ENCODE measurements around the gene ABHD8.

Gene ABHD8

GRCh38 chr19:17303167-17303939 lies at the start of gene ABHD8:
TSS of gene ABHD8 (minus strand) at chr19:17303425. CDS start at chr19:17301616, 1,809 bp downstream.
- Mint-ChIP-seq H3K27me3 (no peaks in the 10 kb centered on the region), H3K4me3 (peak within 1 kb of the TSS; percentile 78), H3K27ac (peak within 1 kb of the TSS; percentile 54), H3K36me3 (ENCODE audit: low read depth) (peaks cover 44% of the 10 kb centered on the region), H3K4me1 (ENCODE audit: low read depth) (peaks cover 46% of the 10 kb centered on the region), H3K9me3 (no peaks in the 10 kb centered on the region)
- intact Hi-C loops (cut with micrococcal nuclease) = no loop called here

- Mint-ChIP-seq H3K9me3 (no peaks in the 10 kb centered on the region), H3K4me1 (ENCODE audit: low read depth) (peaks cover 24% of the 10 kb centered on the region), H3K27ac (no peak overlapping the region), H3K36me3 (ENCODE audit: low read depth) (no peaks in the 10 kb centered on the region), H3K4me3 (no peak overlapping the region), H3K27me3 (peaks cover 50% of the 10 kb centered on the region)
- intact Hi-C loops (cut with micrococcal nuclease) = no loop called here
These were observed 49.5 kb upstream of the ABHD8 start for GRCh38 chr19:17352608-17353280.

GRCh38 chr19:17351815-17352435 lies 48.7 kb upstream of the ABHD8 start:
- intact Hi-C loops (cut with micrococcal nuclease) = no loop called here
- H3K27ac Mint-ChIP-seq = no peak overlapping the region
- H3K36me3 Mint-ChIP-seq (ENCODE audit: low read depth) = no peaks in the 10 kb centered on the region
- H3K9me3 Mint-ChIP-seq = no peaks in the 10 kb centered on the region
- no peak overlapping the region for H3K4me3 Mint-ChIP-seq
- peaks cover 32% of the 10 kb centered on the region for H3K4me1 Mint-ChIP-seq (ENCODE audit: low read depth)
- peaks cover 56% of the 10 kb centered on the region for H3K27me3 Mint-ChIP-seq

- H3K4me1 Mint-ChIP-seq (ENCODE audit: low read depth) = peaks cover 43% of the 10 kb centered on the region
- H3K27me3 Mint-ChIP-seq = peaks cover 58% of the 10 kb centered on the region
- intact Hi-C loops (cut with micrococcal nuclease) = loop anchor here (5.0 kb wide), 1 partner anchor 119 kb away; no protein-coding TSS in a partner anchor
These were observed 45.5 kb upstream of the ABHD8 start for GRCh38 chr19:17348700-17349099.

GRCh38 chr19:17347877-17348276 lies 44.7 kb upstream of the ABHD8 start:
- peaks cover 50% of the 10 kb centered on the region for H3K27me3 Mint-ChIP-seq

More at GRCh38 chr19:17348700-17349099, 45.5 kb upstream of the ABHD8 start:
- Mint-ChIP-seq H3K9me3 (no peaks in the 10 kb centered on the region), H3K27ac (no peak overlapping the region), H3K36me3 (ENCODE audit: low read depth) (no peaks in the 10 kb centered on the region), H3K4me3 (no peak overlapping the region)

GRCh38 chr19:17347361-17347760 lies 44.1 kb upstream of the ABHD8 start:
- peak overlapping the region; percentile 21 for H3K27ac Mint-ChIP-seq
- no peaks in the 10 kb centered on the region for H3K9me3 Mint-ChIP-seq
- peaks cover 48% of the 10 kb centered on the region for H3K27me3 Mint-ChIP-seq
- H3K4me3 Mint-ChIP-seq = no peak overlapping the region
- peaks cover 7% of the 10 kb centered on the region for H3K36me3 Mint-ChIP-seq (ENCODE audit: low read depth)
- intact Hi-C loops (cut with micrococcal nuclease) = loop anchor here (5.0 kb wide), 1 partner anchor 120 kb away; no protein-coding TSS in a partner anchor
- peaks cover 34% of the 10 kb centered on the region for H3K4me1 Mint-ChIP-seq (ENCODE audit: low read depth)

More at GRCh38 chr19:17347877-17348276, 44.7 kb upstream of the ABHD8 start:
- Mint-ChIP-seq H3K4me3 (no peak overlapping the region), H3K36me3 (ENCODE audit: low read depth) (peaks cover 2% of the 10 kb centered on the region), H3K27ac (peak overlapping the region; percentile 21), H3K4me1 (ENCODE audit: low read depth) (peaks cover 37% of the 10 kb centered on the region), H3K9me3 (no peaks in the 10 kb centered on the region)
- intact Hi-C loops (cut with micrococcal nuclease) = loop anchor here (5.0 kb wide), 1 partner anchor 119 kb away; no protein-coding TSS in a partner anchor

- H3K27me3 Mint-ChIP-seq = peaks cover 39% of the 10 kb centered on the region
- H3K4me1 Mint-ChIP-seq (ENCODE audit: low read depth) = peaks cover 27% of the 10 kb centered on the region
- H3K36me3 Mint-ChIP-seq (ENCODE audit: low read depth) = peaks cover 19% of the 10 kb centered on the region
- no peak overlapping the region for H3K27ac Mint-ChIP-seq
- no peaks in the 10 kb centered on the region for H3K9me3 Mint-ChIP-seq
- H3K4me3 Mint-ChIP-seq = no peak overlapping the region
- intact Hi-C loops (cut with micrococcal nuclease) = loop anchor here (1.0 to 5.0 kb wide), 2 partner anchors 40 to 121 kb away; no protein-coding TSS in a partner anchor
These were observed 43.0 kb upstream of the ABHD8 start for GRCh38 chr19:17346109-17346671.

- peaks cover 3% of the 10 kb centered on the region for H3K27me3 Mint-ChIP-seq
- H3K36me3 Mint-ChIP-seq (ENCODE audit: low read depth) = peaks cover 58% of the 10 kb centered on the region
- H3K27ac Mint-ChIP-seq = no peak overlapping the region
- H3K4me3 Mint-ChIP-seq = no peak overlapping the region
- intact Hi-C loops (cut with micrococcal nuclease) = no loop called here
- H3K9me3 Mint-ChIP-seq = no peaks in the 10 kb centered on the region
- H3K4me1 Mint-ChIP-seq (ENCODE audit: low read depth) = peaks cover 40% of the 10 kb centered on the region
These were observed 38.6 kb upstream of the ABHD8 start for GRCh38 chr19:17341845-17342244.

GRCh38 chr19:17341386-17341785 lies 38.2 kb upstream of the ABHD8 start:
- peaks cover 41% of the 10 kb centered on the region for H3K4me1 Mint-ChIP-seq (ENCODE audit: low read depth)
- H3K27ac Mint-ChIP-seq = no peak overlapping the region
- H3K9me3 Mint-ChIP-seq = no peaks in the 10 kb centered on the region
- H3K4me3 Mint-ChIP-seq = no peak overlapping the region
- peaks cover 2% of the 10 kb centered on the region for H3K27me3 Mint-ChIP-seq
- intact Hi-C loops (cut with micrococcal nuclease) = no loop called here
- peaks cover 63% of the 10 kb centered on the region for H3K36me3 Mint-ChIP-seq (ENCODE audit: low read depth)

- intact Hi-C loops (cut with micrococcal nuclease) = no loop called here
- H3K36me3 Mint-ChIP-seq (ENCODE audit: low read depth) = peaks cover 64% of the 10 kb centered on the region
- no peak overlapping the region for H3K27ac Mint-ChIP-seq
- peaks cover 41% of the 10 kb centered on the region for H3K4me1 Mint-ChIP-seq (ENCODE audit: low read depth)
- no peaks in the 10 kb centered on the region for H3K9me3 Mint-ChIP-seq
- H3K27me3 Mint-ChIP-seq = no peaks in the 10 kb centered on the region
- no peak overlapping the region for H3K4me3 Mint-ChIP-seq
These were observed 37.7 kb upstream of the ABHD8 start for GRCh38 chr19:17340871-17341357.

- H3K4me3 Mint-ChIP-seq = no peak overlapping the region
- intact Hi-C loops (cut with micrococcal nuclease) = no loop called here
- no peak overlapping the region for H3K27ac Mint-ChIP-seq
- H3K27me3 Mint-ChIP-seq = no peaks in the 10 kb centered on the region
- H3K36me3 Mint-ChIP-seq (ENCODE audit: low read depth) = peaks cover 64% of the 10 kb centered on the region
- H3K9me3 Mint-ChIP-seq = no peaks in the 10 kb centered on the region
- H3K4me1 Mint-ChIP-seq (ENCODE audit: low read depth) = peaks cover 40% of the 10 kb centered on the region
These were observed 37.2 kb upstream of the ABHD8 start for GRCh38 chr19:17340302-17340870.

- intact Hi-C loops (cut with micrococcal nuclease) = no loop called here
- no peak overlapping the region for H3K27ac Mint-ChIP-seq
- H3K27me3 Mint-ChIP-seq = no peaks in the 10 kb centered on the region
- no peak overlapping the region for H3K4me3 Mint-ChIP-seq
- peaks cover 64% of the 10 kb centered on the region for H3K36me3 Mint-ChIP-seq (ENCODE audit: low read depth)
- peaks cover 49% of the 10 kb centered on the region for H3K4me1 Mint-ChIP-seq (ENCODE audit: low read depth)
- no peaks in the 10 kb centered on the region for H3K9me3 Mint-ChIP-seq
These were observed 36.0 kb upstream of the ABHD8 start for GRCh38 chr19:17339088-17339741.

Measured in dendritic cell treated with granulocyte-macrophage colony-stimulating factor and Interleukin-4, amounts not matched to agents 40 ng/mL and 50 ng/mL, for 4 days (primary cell).